ENCODE data around the gene AQP2.

The AQP2 gene

DNA sequence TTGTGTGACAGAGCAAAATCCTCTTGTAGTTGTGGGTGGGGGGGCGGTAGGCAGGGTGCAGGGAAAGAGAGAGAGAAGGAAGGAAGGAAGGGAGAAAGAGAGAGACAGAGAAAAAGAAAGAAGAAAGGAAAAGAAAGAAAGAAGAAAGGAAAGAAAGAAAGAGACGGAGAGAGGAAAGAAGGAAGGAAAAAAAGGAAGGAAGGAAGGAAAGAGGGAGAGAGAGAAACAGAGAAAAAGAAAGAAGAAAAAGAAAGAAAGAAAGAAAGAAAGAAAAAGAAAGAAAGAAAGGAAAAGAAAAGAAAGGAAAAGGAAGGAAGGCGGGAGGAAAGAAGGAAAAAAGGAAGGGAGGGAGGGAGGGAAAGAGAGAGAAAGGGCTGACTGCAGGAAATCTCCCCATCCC lies 29.2 kb upstream of the AQP2 start:
- no peak overlapping the region for H3K27ac ChIP-seq
- TF ChIP-seq CTCF (conservative IDR thresholded peaks at IDR 0.05) (no peak), ZFX (IDR thresholded peaks at IDR 0.05) (no peak)

GRCh38 chr12:49921936-49922335 lies 28.6 kb upstream of the AQP2 start:
- no peak overlapping the region for H3K27ac ChIP-seq
- TF ChIP-seq CTCF (conservative IDR thresholded peaks at IDR 0.05): no peak
- TF ChIP-seq ZFX (IDR thresholded peaks at IDR 0.05): no peak

DNA sequence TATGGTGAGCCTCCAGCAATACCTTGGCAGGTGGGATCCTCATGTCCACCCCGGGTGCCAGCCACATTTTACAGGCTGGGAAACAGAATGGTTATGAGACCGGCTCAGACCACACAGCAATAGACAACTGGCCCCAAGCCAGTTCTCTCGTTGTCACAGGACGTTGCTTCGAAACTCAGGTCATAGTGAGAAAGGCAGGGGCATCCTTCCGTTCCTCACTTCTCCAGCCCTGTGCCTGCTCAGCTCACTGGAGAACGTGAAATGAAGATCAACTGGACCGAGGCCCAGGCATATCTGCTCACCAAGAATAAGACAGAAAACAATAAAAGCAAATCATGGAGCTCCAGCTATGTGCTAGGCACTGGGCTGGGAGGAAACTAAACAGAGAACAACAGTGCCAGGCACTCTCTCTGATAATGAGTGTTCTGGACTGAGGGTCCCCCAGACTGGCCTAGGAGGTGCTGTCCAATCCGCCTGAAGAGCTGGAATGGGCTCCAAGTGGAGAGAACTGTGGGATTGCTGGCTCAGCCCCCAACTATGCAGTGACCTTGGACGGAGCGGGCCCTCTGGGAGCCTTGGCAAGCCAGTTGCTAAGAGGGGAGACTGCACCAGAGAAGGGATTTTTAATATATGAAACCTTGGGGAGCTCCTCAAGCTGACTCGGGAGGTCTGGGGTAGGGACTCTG lies 28.0 kb upstream of the AQP2 start:
- H3K27ac ChIP-seq: no peak overlapping the region
- no peak for TF ChIP-seq ZFX (IDR thresholded peaks at IDR 0.05)
- TF ChIP-seq CTCF (conservative IDR thresholded peaks at IDR 0.05): no peak

- H3K27ac ChIP-seq: no peak overlapping the region
- TF ChIP-seq ZFX (IDR thresholded peaks at IDR 0.05): no peak
- TF ChIP-seq CTCF (conservative IDR thresholded peaks at IDR 0.05): no peak
These were observed 27.4 kb upstream of the AQP2 start for GRCh38 chr12:49923035-49923644.

- H3K27ac ChIP-seq: no peak overlapping the region
- TF ChIP-seq CTCF (conservative IDR thresholded peaks at IDR 0.05) (no peak), ZFX (IDR thresholded peaks at IDR 0.05) (no peak)
These were observed 26.5 kb upstream of the AQP2 start for GRCh38 chr12:49923880-49924556.

GRCh38 chr12:49924628-49925246 lies 25.8 kb upstream of the AQP2 start:
- no peak for TF ChIP-seq CTCF (conservative IDR thresholded peaks at IDR 0.05)
- no peak for TF ChIP-seq ZFX (IDR thresholded peaks at IDR 0.05)
- H3K27ac ChIP-seq: no peak overlapping the region

Measured in C4-2B (cell line).